ENCODE results near the gene SPDYE3.
"Not testable (repeated sequence)": the region's sequence is repeated elsewhere in the genome, so short reads cannot be mapped to it uniquely, and the experiment has no call there.

GRCh38 chr7:100335566-100336466 is 28.3 kb downstream of the SPDYE3 start:
- TF ChIP-seq CTCF (IDR thresholded peaks at IDR 0.05) = not testable (repeated sequence)
- TF ChIP-seq POLR2A (IDR thresholded peaks at IDR 0.05) = peak in 1 of 2 donors; percentile 69

Measured in lower leg skin (tissue), 3 donors.